ENCODE measurements around the gene RHOG. TPM values are rescaled to one million over a fixed set of nuclear protein-coding genes. Genes with fewer than 3 reads are reported as not detected.

Gene RHOG
- total RNA-seq, 2 donors from 2014 or later = 41.1 to 56.4 TPM

GRCh38 chr11:3827434-3828186 lies 13.1 kb downstream of the RHOG start:
- TF ChIP-seq POLR2A (IDR thresholded peaks at IDR 0.05) = no peak
- TF ChIP-seq POLR2AphosphoS5 (IDR thresholded peaks at IDR 0.05) = no peak
- TF ChIP-seq CTCF (IDR thresholded peaks at IDR 0.05) = no peak
- no peak for DNase-seq (ENCODE audit: low spot score)
- Histone ChIP-seq H3K27me3 (replicated peaks; ENCODE audit: insufficient read depth) (no peaks in the 10 kb centered on the region), H3K4me1 (replicated peaks) (no peaks in the 10 kb centered on the region), H3K9me3 (no peaks in the 10 kb centered on the region), H3K4me3 (no peak overlapping the region), H3K27ac (no peak overlapping the region), H3K36me3 (peaks cover 0 to 6% of the 10 kb centered on the region in 2 donors)
- intact Hi-C loops (cut with DNase I) = no loop called here
- 92% methylated on average over 35 of the region's 35 CpGs for WGBS

- DNase-seq (ENCODE audit: low spot score) = no peak
- no peak overlapping the region for H3K27ac ChIP-seq
- peaks cover 0 to 6% of the 10 kb centered on the region in 2 donors for H3K36me3 ChIP-seq
- TF ChIP-seq POLR2AphosphoS5 (IDR thresholded peaks at IDR 0.05) = no peak
- no peak for TF ChIP-seq CTCF (IDR thresholded peaks at IDR 0.05)
- no peak for TF ChIP-seq POLR2A (IDR thresholded peaks at IDR 0.05)
- H3K27me3 ChIP-seq (replicated peaks; ENCODE audit: insufficient read depth) = no peaks in the 10 kb centered on the region
- intact Hi-C loops (cut with DNase I) = no loop called here
- 88% methylated on average over 3 of the region's 3 CpGs for WGBS
- H3K9me3 ChIP-seq = no peaks in the 10 kb centered on the region
- H3K4me1 ChIP-seq (replicated peaks) = no peaks in the 10 kb centered on the region
- no peak overlapping the region for H3K4me3 ChIP-seq
These were observed 14.0 kb downstream of the RHOG start for GRCh38 chr11:3826721-3827120.

- TF ChIP-seq POLR2AphosphoS5 (IDR thresholded peaks at IDR 0.05) (no peak), CTCF (IDR thresholded peaks at IDR 0.05) (no peak), POLR2A (IDR thresholded peaks at IDR 0.05) (no peak)
- no peaks in the 10 kb centered on the region for H3K4me1 ChIP-seq (replicated peaks)
- no peaks in the 10 kb centered on the region for H3K9me3 ChIP-seq
- intact Hi-C loops (cut with DNase I) = no loop called here
- no peak overlapping the region for H3K4me3 ChIP-seq
- no peaks in the 10 kb centered on the region for H3K27me3 ChIP-seq (replicated peaks; ENCODE audit: insufficient read depth)
- H3K36me3 ChIP-seq = peaks cover 0 to 6% of the 10 kb centered on the region in 2 donors
- no peak overlapping the region for H3K27ac ChIP-seq
- WGBS = 69% methylated on average over 8 of the region's 8 CpGs
- no peak for DNase-seq (ENCODE audit: low spot score)
These were observed 15.1 kb downstream of the RHOG start for GRCh38 chr11:3825473-3826154.

- intact Hi-C loops (cut with DNase I) = no loop called here
- H3K4me1 ChIP-seq (replicated peaks) = no peaks in the 10 kb centered on the region
- peaks cover 0 to 6% of the 10 kb centered on the region in 2 donors for H3K36me3 ChIP-seq
- H3K27me3 ChIP-seq (replicated peaks; ENCODE audit: insufficient read depth) = no peaks in the 10 kb centered on the region
- no peak overlapping the region for H3K27ac ChIP-seq
- TF ChIP-seq CTCF (IDR thresholded peaks at IDR 0.05) (peak in 2 of 4 experiments; percentile 42 to 59), POLR2AphosphoS5 (IDR thresholded peaks at IDR 0.05) (no peak)
- no peaks in the 10 kb centered on the region for H3K9me3 ChIP-seq
- no peak for DNase-seq (ENCODE audit: low spot score)
- WGBS = 78% methylated on average over 18 of the region's 18 CpGs
- no peak overlapping the region for H3K4me3 ChIP-seq
These were observed 15.9 kb downstream of the RHOG start for GRCh38 chr11:3824714-3825472.
